Omental fat pad (tissue), 4 donors: ENCODE data around the gene MSRB2. TPM values are rescaled to one million over a fixed set of nuclear protein-coding genes. Genes with fewer than 3 reads are reported as not detected.
A peak's percentile ranks its signal among the peaks of the same experiment; 100 is the strongest.

Experiments
- ATAC-seq: fragments of 150-250 bp; one replicate; pipeline ENCODE4 v1.9.1; 2016; ENCODE audit warnings: mild to moderate bottlenecking, moderate library complexity; ENCODE audit not compliant: low FRiP score
- DNase-seq: peaks from one replicate; pipeline ENCODE4 v3.0.0-alpha.2; 2019; ENCODE audit warnings: low spot score
- CTCF ChIP-seq, 3 donors: fragments of 450-650 bp; IDR thresholded peaks; one replicate each; pipeline ENCODE4 v1.5.1; 2016 to 2017; ENCODE audit warnings: antibody characterized with exemption in 3 of 3, mild to moderate bottlenecking in 3 of 3, moderate library complexity in 2 of 3
- total RNA-seq, 4 donors: library from RNA; depleted of rRNA; stranded (reverse); fragments of >200 nt; gene quantifications; one replicate each; pipeline ENCODE4 v1.1.0, GENCODE V29; 2016

MSRB2 gene
- total RNA-seq, 4 donors from 2014 or later, result 16.5 to 31.4 (median 24.6) TPM

- peak; percentile 64 for ATAC-seq
- no peak for DNase-seq
- no peak for TF ChIP-seq CTCF (IDR thresholded peaks at IDR 0.05)
These were observed 42.3 kb upstream of the MSRB2 start for GRCh38 chr10:23053036-23053435.

GRCh38 chr10:23055424-23056185, 39.8 kb upstream of the MSRB2 start:
- no peak for DNase-seq
- no peak for TF ChIP-seq CTCF (IDR thresholded peaks at IDR 0.05)
- no peak for ATAC-seq

GRCh38 chr10:23056186-23056579, 39.2 kb upstream of the MSRB2 start:
- TF ChIP-seq CTCF (IDR thresholded peaks at IDR 0.05), result no peak
- ATAC-seq (no peak), DNase-seq (no peak)

GRCh38 chr10:23058366-23058765, 37.0 kb upstream of the MSRB2 start:
- ATAC-seq, result no peak

GRCh38 chr10:23060918-23061317, 34.5 kb upstream of the MSRB2 start:
- DNase-seq (no peak), ATAC-seq (no peak)
- no peak for TF ChIP-seq CTCF (IDR thresholded peaks at IDR 0.05)

More at GRCh38 chr10:23058366-23058765, 37.0 kb upstream of the MSRB2 start:
- no peak for DNase-seq
- no peak for TF ChIP-seq CTCF (IDR thresholded peaks at IDR 0.05)

- TF ChIP-seq CTCF (IDR thresholded peaks at IDR 0.05), result no peak
- DNase-seq (no peak), ATAC-seq (peak; percentile 73)
These were observed 32.1 kb upstream of the MSRB2 start for GRCh38 chr10:23063045-23063972.
